KMS-11 (cell line): ENCODE data around the gene RNASEL.
A peak's percentile ranks its signal among the peaks of the same experiment; 100 is the strongest.
"Not testable (repeated sequence)": the region's sequence is repeated elsewhere in the genome, so short reads cannot be mapped to it uniquely, and the experiment has no call there.

ENCODE experiments used
- H2AFZ ChIP-seq: fragments of 200-600 bp; sonication (generic); 2 replicates; pipeline ENCODE4 v1.6.1; 2016; ENCODE audit warnings: antibody characterized with exemption, mixed run types, low read depth
- H3K27ac ChIP-seq: fragments of 200-600 bp; sonication (generic); 2 replicates; pipeline ENCODE4 v1.6.1; 2016; ENCODE audit warnings: mild to moderate bottlenecking, mixed run types
- H3K27me3 ChIP-seq: fragments of 200-600 bp; sonication (generic); 2 replicates; pipeline ENCODE4 v1.6.1; 2017; ENCODE audit warnings: mild to moderate bottlenecking, low read depth, mixed run types, moderate library complexity; ENCODE audit not compliant: insufficient read depth
- H3K36me3 ChIP-seq: fragments of 200-600 bp; sonication (generic); 2 replicates; pipeline ENCODE4 v1.6.1; 2017; ENCODE audit warnings: mild to moderate bottlenecking, mixed run types; ENCODE audit not compliant: insufficient read depth
- H3K4me1 ChIP-seq: fragments of 200-600 bp; sonication (generic); 2 replicates; pipeline ENCODE4 v1.6.1; 2016; ENCODE audit warnings: mild to moderate bottlenecking, low read depth, mixed run types; ENCODE audit not compliant: poor library complexity, severe bottlenecking
- H3K4me2 ChIP-seq: fragments of 200-600 bp; sonication (generic); 2 replicates; pipeline ENCODE4 v1.7.0; 2016; ENCODE audit warnings: mild to moderate bottlenecking, mixed run types
- H3K4me3 ChIP-seq: fragments of 200-600 bp; sonication (generic); IDR thresholded peaks from 2 replicates; pipeline ENCODE4 v1.6.1; 2017; ENCODE audit warnings: low read depth, low read length, mixed read lengths; ENCODE audit not compliant: insufficient read depth
- H3K79me2 ChIP-seq: fragments of 200-600 bp; sonication (generic); 2 replicates; pipeline ENCODE4 v1.6.1; 2016; ENCODE audit warnings: low read depth, mixed run types; ENCODE audit not compliant: insufficient read depth
- H3K9ac ChIP-seq: fragments of 200-600 bp; sonication (generic); 2 replicates; pipeline ENCODE4 v1.6.1; 2016; ENCODE audit warnings: mild to moderate bottlenecking, mixed run types
- H4K20me1 ChIP-seq: fragments of 200-600 bp; sonication (generic); 2 replicates; pipeline ENCODE4 v1.6.1; 2016; ENCODE audit warnings: mild to moderate bottlenecking, mixed run types; ENCODE audit not compliant: insufficient read depth
- CTCF ChIP-seq: fragments of 200-600 bp; sonication (generic); conservative IDR thresholded peaks from 2 replicates; pipeline ENCODE4 v1.6.1; 2017; ENCODE audit warnings: low read depth, mild to moderate bottlenecking, antibody characterized with exemption, low read length, moderate library complexity, mixed read lengths

The RNASEL gene

GRCh38 chr1:182549811-182550210 lies 39.2 kb downstream of the RNASEL start:
- Histone ChIP-seq H3K4me1 (no peaks in the 10 kb centered on the region), H3K27me3 (no peaks in the 10 kb centered on the region), H2AFZ (no peak overlapping the region), H3K4me3 (no peak overlapping the region), H3K9ac (no peak overlapping the region), H3K27ac (no peak overlapping the region), H4K20me1 (no peaks in the 10 kb centered on the region), H3K79me2 (no peaks in the 10 kb centered on the region), H3K36me3 (no peaks in the 10 kb centered on the region), H3K4me2 (no peak overlapping the region)
- TF ChIP-seq CTCF = no peak

- no peaks in the 10 kb centered on the region for H3K4me1 ChIP-seq
- no peaks in the 10 kb centered on the region for H3K79me2 ChIP-seq
- no peaks in the 10 kb centered on the region for H4K20me1 ChIP-seq
- no peak overlapping the region for H2AFZ ChIP-seq
- H3K4me2 ChIP-seq = no peak overlapping the region
- no peak overlapping the region for H3K4me3 ChIP-seq
- no peak overlapping the region for H3K9ac ChIP-seq
- no peaks in the 10 kb centered on the region for H3K36me3 ChIP-seq
- no peak overlapping the region for H3K27ac ChIP-seq
- no peaks in the 10 kb centered on the region for H3K27me3 ChIP-seq
- TF ChIP-seq CTCF = no peak
Measured at GRCh38 chr1:182549346-182549745, 39.7 kb downstream of the RNASEL start.

GRCh38 chr1:182533896-182534295 lies 55.2 kb downstream of the RNASEL start:
- no peak overlapping the region for H3K4me3 ChIP-seq
- no peak for TF ChIP-seq CTCF
- no peaks in the 10 kb centered on the region for H3K79me2 ChIP-seq
- H3K36me3 ChIP-seq = no peaks in the 10 kb centered on the region
- H3K9ac ChIP-seq = no peak overlapping the region
- no peak overlapping the region for H3K4me2 ChIP-seq
- H4K20me1 ChIP-seq = no peaks in the 10 kb centered on the region
- H3K4me1 ChIP-seq = no peaks in the 10 kb centered on the region
- H3K27me3 ChIP-seq = no peaks in the 10 kb centered on the region
- H3K27ac ChIP-seq = no peak overlapping the region
- H2AFZ ChIP-seq = no peak overlapping the region

- H3K4me2 ChIP-seq, H3K36me3 ChIP-seq, H3K79me2 ChIP-seq, H3K9ac ChIP-seq, H2AFZ ChIP-seq, H3K27ac ChIP-seq, H4K20me1 ChIP-seq, H3K27me3 ChIP-seq, H3K4me3 ChIP-seq, H3K4me1 ChIP-seq: not testable (repeated sequence)
Measured at GRCh38 chr1:182528206-182528605, 60.9 kb downstream of the RNASEL start.

- no peaks in the 10 kb centered on the region for H3K4me1 ChIP-seq
- H3K36me3 ChIP-seq = no peaks in the 10 kb centered on the region
- H3K4me2 ChIP-seq = no peak overlapping the region
- no peak overlapping the region for H3K27ac ChIP-seq
- H3K27me3 ChIP-seq = no peaks in the 10 kb centered on the region
- H3K9ac ChIP-seq = no peak overlapping the region
- no peak overlapping the region for H2AFZ ChIP-seq
- H3K79me2 ChIP-seq = no peaks in the 10 kb centered on the region
- TF ChIP-seq CTCF = peak; percentile 42
- H3K4me3 ChIP-seq = no peak overlapping the region
- H4K20me1 ChIP-seq = no peaks in the 10 kb centered on the region
Measured at GRCh38 chr1:182527680-182528079, 61.4 kb downstream of the RNASEL start.
